IMR-90 (cell line): Measurements from ENCODE around the gene LMO4. TPM values are rescaled to one million over a fixed set of nuclear protein-coding genes. Genes with fewer than 3 reads are reported as not detected.
A peak's percentile ranks its signal among the peaks of the same experiment; 100 is the strongest.

Source experiments
- ATAC-seq: fragments of 200-7000 bp; cut with Tn5 transposase; 2 replicates; pipeline ENCODE4 v1.9.1; 2020; ENCODE audit warnings: low read depth, mild to moderate bottlenecking, moderate library complexity
- BruUV-seq: library from RNA; stranded (reverse); fragments of 400-500 nt; replicated peaks from 2 replicates; lab custom pipeline; 2021; lab: Mats Ljungman, UMichigan
- CTCF ChIA-PET: fragments of 300-600 bp; formaldehyde crosslinking; extraction: SDS; loops from one replicate; lab custom pipeline; 2021; ENCODE audit warnings: antibody characterized with exemption; lab: Yijun Ruan, JAX
- POLR2A ChIA-PET: fragments of 300-600 bp; sonication (Branson Sonifier 250); formaldehyde crosslinking; loops from one replicate; lab custom pipeline; 2022; ENCODE audit warnings: antibody characterized with exemption; ENCODE audit not compliant: unreplicated experiment; lab: Charles Lee
- DNase-seq: peaks from one replicate; pipeline ENCODE4 v3.0.0; 2013
- H2AFZ ChIP-seq: replicated peaks from 2 replicates; pipeline ENCODE3; 2013; ENCODE audit warnings: low read length, mild to moderate bottlenecking; ENCODE audit not compliant: poor library complexity
- H2AK5ac ChIP-seq: 2 replicates; pipeline ENCODE4 v1.6.1; 2013; ENCODE audit warnings: low read depth, low read length, inconsistent platforms
- H2AK9ac ChIP-seq: replicated peaks from 2 replicates; pipeline ENCODE3; 2013; ENCODE audit warnings: mild to moderate bottlenecking, low read depth, low read length, moderate library complexity; ENCODE audit not compliant: poor library complexity
- H2BK120ac ChIP-seq: 2 replicates; pipeline ENCODE4 v1.6.1; 2013; ENCODE audit warnings: low read depth, low read length, inconsistent platforms
- H2BK15ac ChIP-seq: 3 replicates; pipeline ENCODE4 v1.6.1; 2013; ENCODE audit warnings: low read depth, low read length, inconsistent platforms
- H2BK20ac ChIP-seq: 2 replicates; pipeline ENCODE4 v1.6.1; 2013; ENCODE audit warnings: low read depth, mild to moderate bottlenecking, inconsistent platforms, low read length, moderate library complexity
- H2BK5ac ChIP-seq: 2 replicates; pipeline ENCODE4 v1.6.1; 2013; ENCODE audit warnings: mild to moderate bottlenecking, low read depth, low read length, inconsistent platforms; ENCODE audit not compliant: poor library complexity, severe bottlenecking
- H3K14ac ChIP-seq: replicated peaks from 2 replicates; pipeline ENCODE4 v1.6.1; 2013; ENCODE audit warnings: low read depth, low read length, inconsistent platforms
- H3K18ac ChIP-seq: 2 replicates; pipeline ENCODE4 v1.6.1; 2013; ENCODE audit warnings: low read depth, low read length, control low read depth
- H3K23ac ChIP-seq: 2 replicates; pipeline ENCODE4 v1.6.1; 2013; ENCODE audit warnings: low read depth, low read length, inconsistent platforms
- H3K27ac ChIP-seq: 2 replicates; pipeline ENCODE4 v1.5.1; 2013; ENCODE audit warnings: mild to moderate bottlenecking, control low read depth, low read length; ENCODE audit not compliant: insufficient read depth
- H3K27me3 ChIP-seq: 2 replicates; pipeline ENCODE4 v1.6.1; 2013; ENCODE audit warnings: low read length; ENCODE audit not compliant: control insufficient read depth, insufficient read depth
- H3K36me3 ChIP-seq: 2 replicates; pipeline ENCODE4 v1.6.1; 2013; ENCODE audit warnings: low read length, mixed read lengths; ENCODE audit not compliant: control insufficient read depth, insufficient read depth
- H3K4ac ChIP-seq: 2 replicates; pipeline ENCODE4 v1.6.1; 2013; ENCODE audit warnings: low read depth, low read length, inconsistent platforms
- H3K4me1 ChIP-seq: 2 replicates; pipeline ENCODE4 v1.6.1; 2013; ENCODE audit warnings: low read length, mixed read lengths; ENCODE audit not compliant: control insufficient read depth, insufficient read depth
- H3K4me2 ChIP-seq: 2 replicates; pipeline ENCODE4 v1.6.1; 2013; ENCODE audit warnings: low read depth, mild to moderate bottlenecking, control low read depth, low read length, moderate library complexity
- H3K4me3 ChIP-seq: 2 replicates; pipeline ENCODE4 v1.5.1; 2013; ENCODE audit warnings: low read depth, mild to moderate bottlenecking, control low read depth, low read length, moderate library complexity; ENCODE audit not compliant: insufficient read depth
- H3K56ac ChIP-seq: 2 replicates; pipeline ENCODE4 v1.6.1; 2013; ENCODE audit warnings: low read length, inconsistent platforms; ENCODE audit not compliant: insufficient read depth; ENCODE audit errors: extremely low read depth
- H3K79me1 ChIP-seq, 2 experiments: 2 replicates each; pipeline ENCODE4 v1.6.1; 2013; ENCODE audit warnings: low read length in 2 of 2, inconsistent platforms in 1 of 2, low read depth in 1 of 2
- H3K9ac ChIP-seq: 2 replicates; pipeline ENCODE4 v1.6.1; 2013; ENCODE audit warnings: low read depth, low read length, control low read depth
- H3K9me1 ChIP-seq: 2 replicates; pipeline ENCODE4 v1.6.1; 2013; ENCODE audit warnings: low read length, inconsistent platforms; ENCODE audit not compliant: insufficient read depth
- H3K9me3 ChIP-seq: 2 replicates; pipeline ENCODE4 v1.6.1; 2013; ENCODE audit warnings: low read length; ENCODE audit not compliant: control insufficient read depth, insufficient read depth
- H4K20me1 ChIP-seq: 2 replicates; pipeline ENCODE4 v1.6.1; 2013; ENCODE audit warnings: low read length, inconsistent platforms; ENCODE audit not compliant: insufficient read depth
- H4K5ac ChIP-seq: 2 replicates; pipeline ENCODE4 v1.6.1; 2013; ENCODE audit warnings: mild to moderate bottlenecking, low read depth, low read length, control low read depth
- H4K8ac ChIP-seq, 2 experiments: 2 replicates each; pipeline ENCODE4 v1.6.1; 2013; ENCODE audit warnings: low read depth in 2 of 2, low read length in 2 of 2, control low read depth in 1 of 2, inconsistent platforms in 1 of 2
- H4K91ac ChIP-seq: 2 replicates; pipeline ENCODE4 v1.6.1; 2013; ENCODE audit warnings: low read depth, low read length, inconsistent platforms; ENCODE audit not compliant: insufficient read depth
- BHLHE40 ChIP-seq: fragments of 150-350 bp; IDR thresholded peaks from 2 replicates; pipeline ENCODE4 v1.6.1; 2016; ENCODE audit warnings: mild to moderate bottlenecking, low read depth, low read length
- CEBPB ChIP-seq: IDR thresholded peaks from 2 replicates; pipeline ENCODE4 v1.6.1; 2012; ENCODE audit warnings: low read depth, low read length, improper control_type of control experiment
- MAZ ChIP-seq: IDR thresholded peaks from 2 replicates; pipeline ENCODE4 v1.6.1; 2012; ENCODE audit warnings: low read depth, mild to moderate bottlenecking, low read length, improper control_type of control experiment, moderate library complexity, borderline replicate concordance
- MXI1 ChIP-seq: IDR thresholded peaks from 2 replicates; pipeline ENCODE4 v1.6.1; 2012; ENCODE audit warnings: low read depth, mild to moderate bottlenecking, low read length, moderate library complexity, borderline replicate concordance
- NFE2L2 ChIP-seq: fragments of 150-350 bp; IDR thresholded peaks from 2 replicates; pipeline ENCODE4 v1.6.1; 2016; ENCODE audit warnings: low read depth, mild to moderate bottlenecking, low read length
- WGBS, 2 experiments: methylation state at CpG; one replicate each; pipeline versions ENCODE4 v1.1.5 to v1.1.7; 2013; ENCODE audit warnings: missing lambda C conversion rate in 2 of 2; ENCODE audit not compliant: insufficient read length in 1 of 2; ENCODE audit errors: extremely low coverage in 2 of 2; 5-methylcytosine and 5-hydroxymethylcytosine counted together
- dilution Hi-C: fragments of 300-500 bp; cut with HindIII; formaldehyde crosslinking; loops from one replicate; pipeline ENCODE4 v1.14.3; 2018; ENCODE audit warnings: low sequenced_read_pairs; ENCODE audit not compliant: unreplicated experiment
- in situ Hi-C: fragments of 300-500 bp; cut with MboI; formaldehyde crosslinking; loops from 3 replicates; pipeline ENCODE4 v1.14.3; 2019; ENCODE audit warnings: low sequenced_read_pairs, inconsistent platforms, mixed read lengths
- intact Hi-C: fragments of 100-400 bp; cut with micrococcal nuclease; formaldehyde crosslinking; loops from 2 replicates; pipeline ENCODE4 v1.10.0; 2022
- polyA plus RNA-seq, 3 experiments: library from polyadenylated mRNA; depleted of rRNA; stranded (reverse); fragments of >200 nt; gene quantifications; 2 replicates each; pipeline ENCODE4 v1.2.3, GENCODE V29; 2012; ENCODE audit warnings: low replicate concordance in 1 of 3
- total RNA-seq: library from RNA; depleted of rRNA; stranded (reverse); fragments of >200 nt; gene quantifications from 2 replicates; pipeline ENCODE4 v1.2.3, GENCODE V29; 2012

The LMO4 gene
- total and polyA plus RNA-seq, 2 of the 4 experiments (the other 2 are of a cell fraction), result 98.9 to 109 TPM

DNA sequence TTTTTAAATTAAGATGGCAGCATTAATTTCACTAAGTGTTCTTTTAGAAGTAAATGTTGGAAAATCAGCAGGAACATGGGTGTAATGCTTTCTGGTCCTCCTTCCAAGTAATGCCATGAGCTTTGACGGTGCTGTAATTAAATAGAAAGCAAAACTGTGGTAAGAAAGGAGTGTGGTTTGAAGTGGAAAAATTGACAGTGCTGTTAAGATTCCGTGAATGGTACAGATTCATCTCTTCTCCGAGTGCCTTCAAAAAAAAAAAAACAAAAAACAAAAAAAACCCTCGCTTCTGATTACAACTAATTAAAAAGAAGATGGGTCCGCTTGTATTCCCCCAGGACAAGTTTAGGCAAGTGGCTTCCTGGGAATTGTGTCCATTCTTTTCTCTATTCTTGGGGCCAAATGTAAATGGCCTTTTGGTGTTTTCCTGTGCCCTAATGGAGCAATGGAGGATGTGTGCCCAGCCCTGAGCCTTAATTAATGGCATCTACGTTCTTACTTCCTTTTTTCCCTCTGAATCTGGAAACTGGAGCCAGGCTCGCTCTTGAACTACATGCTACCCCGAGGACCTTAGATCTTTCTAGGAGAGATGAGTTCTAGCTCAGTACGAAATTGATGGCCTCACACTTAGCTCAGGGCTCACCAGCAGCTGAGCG is 5.1 kb downstream of the LMO4 start:
- Histone ChIP-seq H3K14ac (peak overlapping the region; percentile 84), H3K36me3 (peaks cover 14% of the 10 kb centered on the region; the same call in 1 of the 2 replicates), H3K9me1 (no peaks in the 10 kb centered on the region), H3K79me1 (peaks cover 9 to 43% of the 10 kb centered on the region in 2 experiments), H4K91ac (peak overlapping the region; percentile 41; the same call in 1 of the 2 replicates), H2BK120ac (peak overlapping the region; percentile 60), H3K23ac (peak overlapping the region; percentile 89), H2AFZ (peak overlapping the region; percentile 77), H4K8ac (peak overlapping the region; percentile 64 to 71), H2AK5ac (peak overlapping the region; percentile 41), H4K5ac (peak overlapping the region; percentile 16), H3K4me2 (peak overlapping the region; percentile 80), H4K20me1 (peaks cover 43% of the 10 kb centered on the region), H3K4me1 (peaks cover 18% of the 10 kb centered on the region), H3K9me3 (no peaks in the 10 kb centered on the region), H3K56ac (peak overlapping the region; percentile 22), H2AK9ac (peak overlapping the region; percentile 60), H3K27ac (peak overlapping the region; percentile 92), H2BK15ac (peak overlapping the region; percentile 3; the same call in 1 of the 3 replicates), H3K9ac (peak overlapping the region; percentile 82), H2BK20ac (0 out of 2 replicates have a peak overlapping the region, but pooled peaks have one; percentile 8), H3K27me3 (no peaks in the 10 kb centered on the region), H2BK5ac (peak overlapping the region; percentile 73), H3K18ac (peak overlapping the region; percentile 10), H3K4me3 (peak overlapping the region; percentile 68), H3K4ac (peak overlapping the region; percentile 76)
- ChIA-PET CTCF (interaction anchor here (0.6 to 0.8 kb wide), 4 partner anchors 18 to 1465 kb away, joined by 3 to 6 read pairs (median 4); no protein-coding TSS in a partner anchor), POLR2A (interaction anchor here (0.7 kb wide), 1 partner anchor 17 kb away, joined by 4 read pairs; no protein-coding TSS in a partner anchor)
- intact Hi-C loops, result loop anchor here (5.0 to 10.0 kb wide), 2 partner anchors 251 to 848 kb away; no protein-coding TSS in a partner anchor
- WGBS, 2 experiments, result no CpG with 5 or more reads among the region's 10 CpGs
- dilution Hi-C loops, result no loop called here
- ATAC-seq (no peak), DNase-seq (peak; percentile 36)
- in situ Hi-C loops, result loop anchor here (5.0 kb wide), 2 partner anchors 182 to 618 kb away; no protein-coding TSS in a partner anchor
- TF ChIP-seq NFE2L2 (no peak), MAZ (no peak), BHLHE40 (no peak), CEBPB (no peak), MXI1 (no peak)
- BruUV-seq, result no TSS peak
